H1 (cell line): ENCODE data around the gene LOX. TPM values are rescaled to one million over a fixed set of nuclear protein-coding genes. Genes with fewer than 3 reads are reported as not detected.

Source experiments
- CTCF ChIA-PET: fragments of 300-600 bp; sonication (Branson Sonifier 250); formaldehyde crosslinking; loops from one replicate; lab custom pipeline; 2021; ENCODE audit not compliant: partially characterized antibody; lab: Charles Lee
- POLR2A ChIA-PET: fragments of 300-600 bp; sonication (Branson Sonifier 250); formaldehyde crosslinking; loops from one replicate; lab custom pipeline; 2021; ENCODE audit warnings: inconsistent platforms; ENCODE audit not compliant: partially characterized antibody; lab: Charles Lee
- DNase-seq, 2 experiments: peaks; one replicate each; pipeline versions ENCODE4 v3.0.0 to v3.0.0-alpha.2; 2010 to 2022; ENCODE audit warnings: low spot score in 2 of 2, low read depth in 1 of 2, mixed read lengths in 1 of 2
- FAIRE-seq: peaks from 2 replicates; lab custom pipeline; 2011; peaks lifted over from hg19 to GRCh38; lab: Jason Lieb, UNC
- H2AFZ ChIP-seq: 2 replicates; pipeline ENCODE4 v1.8.1; 2012; ENCODE audit warnings: low read length, inconsistent platforms
- H2AK5ac ChIP-seq: 2 replicates; pipeline ENCODE4 v1.6.1; 2013; ENCODE audit warnings: low read depth, low read length
- H2BK120ac ChIP-seq: replicated peaks from 2 replicates; pipeline ENCODE3; 2013; ENCODE audit warnings: low read depth, low read length, inconsistent platforms
- H2BK12ac ChIP-seq: 2 replicates; pipeline ENCODE4 v1.6.1; 2013; ENCODE audit warnings: low read depth, low read length
- H2BK15ac ChIP-seq: 2 replicates; pipeline ENCODE4 v1.6.1; 2013; ENCODE audit warnings: low read length
- H2BK20ac ChIP-seq: 2 replicates; pipeline ENCODE4 v1.6.1; 2013; ENCODE audit warnings: low read length
- H2BK5ac ChIP-seq: 2 replicates; pipeline ENCODE4 v1.6.1; 2013; ENCODE audit warnings: low read depth, low read length
- H3K14ac ChIP-seq: 2 replicates; pipeline ENCODE4 v1.6.1; 2013; ENCODE audit warnings: inconsistent platforms; ENCODE audit not compliant: insufficient read length
- H3K18ac ChIP-seq: 2 replicates; pipeline ENCODE4 v1.6.1; 2013; ENCODE audit warnings: low read length; ENCODE audit errors: extremely low read depth
- H3K23ac ChIP-seq: 2 replicates; pipeline ENCODE4 v1.6.1; 2013; ENCODE audit warnings: inconsistent platforms; ENCODE audit not compliant: insufficient read length
- H3K23me2 ChIP-seq: 2 replicates; pipeline ENCODE4 v1.6.1; 2013; ENCODE audit warnings: low read depth, low read length
- H3K27ac ChIP-seq: 2 replicates; pipeline ENCODE4 v1.6.1; 2011; ENCODE audit warnings: low read depth, low read length, inconsistent platforms
- H3K27me3 ChIP-seq, 4 experiments: replicated peaks in 1 of 4; 1 replicate in 1 of 4; 2 replicates in 3 of 4; pipeline versions ENCODE4 v1.6.1 to v1.8.1; 2011 to 2013; ENCODE audit warnings: low read length in 3 of 4, mild to moderate bottlenecking in 3 of 4, inconsistent platforms in 2 of 4, mixed read lengths in 2 of 4, moderate library complexity in 1 of 4; ENCODE audit not compliant: control insufficient read depth in 3 of 4, insufficient read depth in 3 of 4; ENCODE audit errors: extremely low read depth in 1 of 4
- H3K36me3 ChIP-seq, 4 experiments: 2 replicates each; pipeline versions ENCODE4 v1.6.1 to v1.8.1; 2011 to 2013; ENCODE audit warnings: mild to moderate bottlenecking in 4 of 4, low read length in 3 of 4, moderate library complexity in 2 of 4, control low read depth in 1 of 4, inconsistent platforms in 1 of 4; ENCODE audit not compliant: insufficient read depth in 4 of 4, control insufficient read depth in 2 of 4
- H3K4ac ChIP-seq: replicated peaks from 2 replicates; pipeline ENCODE3; 2013; ENCODE audit warnings: low read length, low read depth, mixed read lengths, inconsistent platforms; ENCODE audit not compliant: insufficient read length
- H3K4me1 ChIP-seq, 4 experiments: replicated peaks in 1 of 4; 1 replicate in 1 of 4; 2 replicates in 3 of 4; pipeline versions ENCODE4 v1.6.1 to v1.8.1; 2011 to 2013; ENCODE audit warnings: low read length in 3 of 4, inconsistent platforms in 2 of 4, mixed read lengths in 1 of 4; ENCODE audit not compliant: insufficient read depth in 4 of 4, control insufficient read depth in 3 of 4
- H3K4me2 ChIP-seq, 2 experiments: 2 replicates each; pipeline versions ENCODE4 v1.6.1 to v1.8.1; 2011 to 2013; ENCODE audit warnings: low read depth in 2 of 2, low read length in 2 of 2, control low read depth in 1 of 2, inconsistent platforms in 1 of 2, mild to moderate bottlenecking in 1 of 2; ENCODE audit not compliant: insufficient read depth in 1 of 2
- H3K4me3 ChIP-seq, 4 experiments: fragments of 200-600, 300-600 bp in 1 of 4; sonication (generic), shearing (Covaris generic), sonication (Bioruptor Twin) in 1 of 4; 2 replicates each; pipeline versions ENCODE4 v1.5.1 to v1.8.1; 2011 to 2016; ENCODE audit warnings: low read length in 4 of 4, low read depth in 3 of 4, control low read depth in 2 of 4, inconsistent platforms in 2 of 4, mild to moderate bottlenecking in 2 of 4, mixed read lengths in 1 of 4, moderate library complexity in 1 of 4; ENCODE audit not compliant: insufficient read depth in 2 of 4; ENCODE audit errors: extremely low read depth in 1 of 4
- H3K56ac ChIP-seq: replicated peaks from 2 replicates; pipeline ENCODE3; 2013; ENCODE audit warnings: low read depth, mild to moderate bottlenecking, mixed read lengths, low read length, inconsistent platforms; ENCODE audit not compliant: insufficient read length
- H3K79me1 ChIP-seq: 2 replicates; pipeline ENCODE4 v1.6.1; 2013; ENCODE audit warnings: low read depth, low read length, control low read depth
- H3K79me2 ChIP-seq, 2 experiments: 2 replicates each; pipeline versions ENCODE4 v1.6.1 to v1.8.1; 2012 to 2013; ENCODE audit warnings: low read length in 2 of 2, mild to moderate bottlenecking in 2 of 2, inconsistent platforms in 1 of 2; ENCODE audit not compliant: insufficient read depth in 2 of 2, control insufficient read depth in 1 of 2
- H3K9ac ChIP-seq, 4 experiments: replicated peaks in 1 of 4; 1 replicate in 1 of 4; 2 replicates in 3 of 4; pipeline versions ENCODE4 v1.6.1 to v1.8.1; 2011 to 2013; ENCODE audit warnings: low read depth in 3 of 4, low read length in 3 of 4, control low read depth in 2 of 4, mild to moderate bottlenecking in 2 of 4, moderate library complexity in 2 of 4, inconsistent platforms in 1 of 4; ENCODE audit errors: extremely low read depth in 1 of 4
- H3K9me3 ChIP-seq, 2 experiments: 2 replicates each; pipeline versions ENCODE4 v1.6.1 to v1.8.1; 2012 to 2013; ENCODE audit warnings: mild to moderate bottlenecking in 2 of 2, moderate library complexity in 2 of 2, control low read depth in 1 of 2, inconsistent platforms in 1 of 2, low read depth in 1 of 2, low read length in 1 of 2, mixed read lengths in 1 of 2; ENCODE audit not compliant: insufficient read depth in 2 of 2
- H4K20me1 ChIP-seq, 2 experiments: replicated peaks in 1 of 2; 2 replicates each; pipeline versions ENCODE3 to v1.8.1; 2011 to 2013; ENCODE audit warnings: inconsistent platforms in 2 of 2, low read length in 2 of 2, mild to moderate bottlenecking in 1 of 2; ENCODE audit not compliant: insufficient read depth in 2 of 2, control insufficient read depth in 1 of 2
- H4K5ac ChIP-seq: 2 replicates; pipeline ENCODE4 v1.6.1; 2013; ENCODE audit warnings: low read length, low read depth, mixed read lengths, inconsistent platforms; ENCODE audit not compliant: insufficient read length
- H4K8ac ChIP-seq: 2 replicates; pipeline ENCODE4 v1.8.0; 2013; ENCODE audit warnings: mild to moderate bottlenecking, moderate library complexity, low read length, inconsistent platforms; ENCODE audit not compliant: insufficient read depth; ENCODE audit errors: extremely low read depth
- H4K91ac ChIP-seq: replicated peaks from 2 replicates; pipeline ENCODE3; 2013; ENCODE audit warnings: low read length, mixed read lengths, inconsistent platforms; ENCODE audit not compliant: insufficient read length
- CEBPB ChIP-seq: IDR thresholded peaks from 2 replicates; pipeline ENCODE4 v1.6.1; 2012; ENCODE audit warnings: low read depth, low read length
- CREB1 ChIP-seq: IDR thresholded peaks from 2 replicates; pipeline ENCODE4 v1.6.1; 2012; ENCODE audit warnings: inconsistent platforms
- CTBP2 ChIP-seq: IDR thresholded peaks from 2 replicates; pipeline ENCODE4 v1.7.0; 2011; ENCODE audit warnings: borderline replicate concordance, mild to moderate bottlenecking, moderate library complexity, mixed read lengths, low read length; ENCODE audit not compliant: insufficient read depth, insufficient read length
- CTCF ChIP-seq, 3 experiments: IDR thresholded peaks; 1 replicate in 2 of 3; 2 replicates in 1 of 3; pipeline versions ENCODE4 v1.5.1 to v1.6.1; 2011; ENCODE audit warnings: low read length in 3 of 3, mild to moderate bottlenecking in 3 of 3, inconsistent platforms in 2 of 3, low read depth in 1 of 3, moderate library complexity in 1 of 3; ENCODE audit not compliant: insufficient read depth in 1 of 3; ENCODE audit errors: control extremely low read depth in 1 of 3
- EGR1 ChIP-seq: IDR thresholded peaks from 2 replicates; pipeline ENCODE4 v1.6.1; 2011; ENCODE audit warnings: low read depth, low read length, borderline replicate concordance
- GABPA ChIP-seq: IDR thresholded peaks from 2 replicates; pipeline ENCODE4 v1.6.1; 2011; ENCODE audit warnings: mild to moderate bottlenecking, low read length, moderate library complexity, borderline replicate concordance; ENCODE audit not compliant: insufficient read depth
- GTF2F1 ChIP-seq: IDR thresholded peaks from 2 replicates; pipeline ENCODE4 v1.6.1; 2012; ENCODE audit warnings: low read depth, low read length, improper control_type of control experiment, borderline replicate concordance
- MAFK ChIP-seq: IDR thresholded peaks from 2 replicates; pipeline ENCODE4 v1.6.1; 2012; ENCODE audit warnings: low read depth, mild to moderate bottlenecking, improper control_type of control experiment, low read length
- RAD21 ChIP-seq, 2 experiments: IDR thresholded peaks in 1 of 2; conservative IDR thresholded peaks in 1 of 2; 2 replicates each; pipeline ENCODE4 v1.6.1; 2011; ENCODE audit warnings: low read depth in 2 of 2, low read length in 2 of 2, improper control_type of control experiment in 1 of 2, inconsistent platforms in 1 of 2, mild to moderate bottlenecking in 1 of 2, moderate library complexity in 1 of 2
- SIRT6 ChIP-seq: IDR thresholded peaks from one replicate; pipeline ENCODE4 v1.7.1; 2012; ENCODE audit warnings: low read length, inconsistent platforms
- SP1 ChIP-seq: IDR thresholded peaks from 2 replicates; pipeline ENCODE4 v1.6.1; 2011; ENCODE audit warnings: low read depth, low read length
- SP4 ChIP-seq: IDR thresholded peaks from 2 replicates; pipeline ENCODE4 v1.6.1; 2012; ENCODE audit warnings: low read length, inconsistent platforms
- TAF1 ChIP-seq: IDR thresholded peaks from 2 replicates; pipeline ENCODE4 v1.6.1; 2011; ENCODE audit warnings: mild to moderate bottlenecking, low read depth, low read length
- polyA plus RNA-seq, 7 experiments: library from polyadenylated mRNA; depleted of rRNA in 3 of 7; stranded (reverse) in 5 of 7; unstranded in 2 of 7; fragments of >200 nt in 5 of 7; fragments of 200-250 nt in 2 of 7; gene quantifications; 1 replicate in 5 of 7; 2 replicates in 1 of 7; 4 replicates in 1 of 7; pipeline versions ENCODE4 v1.2.1 to v1.2.3, GENCODE V29; 2011 to 2013; ENCODE audit warnings: missing spikeins in 2 of 7, mixed read lengths in 2 of 7
- total RNA-seq: library from RNA; stranded (reverse); fragmentation: NEBNext Ultra II Directional; extraction: Animal tissue kit (Norgen Biotek cat#: 25700); gene quantifications from 2 replicates; pipeline ENCODE4 v1.2.1, GENCODE V29; 2021

LOX gene
- total and polyA plus RNA-seq, 2 of the 8 experiments (the other 6 are each of a cell fraction or from before 2014, with no cell fraction given), result 1.1 to 2.2 TPM

- no peak overlapping the region for H3K23ac ChIP-seq
- H3K56ac ChIP-seq, result no peak overlapping the region
- TF ChIP-seq GABPA (no peak), SIRT6 (no peak), CEBPB (no peak), SP4 (no peak), MAFK (no peak), RAD21 (IDR thresholded peaks at IDR 0.05 in 1 of 2, conservative IDR thresholded peaks at IDR 0.05 in 1 of 2; ENCODE audit: low read depth in 2 of 2, low read length in 2 of 2) (0 out of 4 replicates have a peak, but pooled peaks of 1 of the 2 experiments have one; percentile 10), EGR1 (no peak), SP1 (no peak), GTF2F1 (no peak), CTBP2 (no peak), CTCF (IDR thresholded peaks at IDR 0.05; ENCODE audit: control extremely low read depth in 1 of 3, insufficient read depth in 1 of 3, low read depth in 1 of 3, low read length in 3 of 3) (peak in 1 of 3 experiments; percentile 27; a peak in 2 of 4 replicates), TAF1 (no peak), CREB1 (no peak)
- no peaks in the 10 kb centered on the region for H3K79me2 ChIP-seq
- no peak overlapping the region for H2BK15ac ChIP-seq
- H3K9me3 ChIP-seq, result no peaks in the 10 kb centered on the region
- no peak overlapping the region for H2BK120ac ChIP-seq
- no peak overlapping the region for H2AK5ac ChIP-seq
- H3K4ac ChIP-seq, result no peak overlapping the region
- no peaks in the 10 kb centered on the region for H3K79me1 ChIP-seq
- no peak overlapping the region for H3K4me2 ChIP-seq
- no peak overlapping the region for H3K4me3 ChIP-seq
- no peak overlapping the region for H3K27ac ChIP-seq
- H2BK12ac ChIP-seq, result no peak overlapping the region
- H4K91ac ChIP-seq, result no peak overlapping the region
- no peak overlapping the region for H3K18ac ChIP-seq
- H4K20me1 ChIP-seq, result no peaks in the 10 kb centered on the region
- ChIA-PET CTCF (interaction anchor here (1.0 to 3.2 kb wide), 7 partner anchors 9 to 72 kb away, joined by 3 to 7 read pairs (median 4); partner anchors contain the start of gene LOX), POLR2A (no interaction called here)
- H2BK20ac ChIP-seq, result no peak overlapping the region
- FAIRE-seq, result no peak
- no peak overlapping the region for H2AFZ ChIP-seq
- no peak for DNase-seq
- no peaks in the 10 kb centered on the region for H3K4me1 ChIP-seq
- no peaks in the 10 kb centered on the region for H3K23me2 ChIP-seq
- H4K5ac ChIP-seq, result no peak overlapping the region
- peaks cover 0 to 15% (median 1%) of the 10 kb centered on the region in 4 experiments; a peak in 3 of 8 replicates for H3K36me3 ChIP-seq
- H3K14ac ChIP-seq, result no peak overlapping the region
- H3K9ac ChIP-seq, result no peak overlapping the region
- H4K8ac ChIP-seq, result no peak overlapping the region
- no peaks in the 10 kb centered on the region for H3K27me3 ChIP-seq
- H2BK5ac ChIP-seq, result no peak overlapping the region
Observed at GRCh38 chr5:122030251-122030650, 47.8 kb downstream of the LOX start.
